Liver (tissue), 3 donors: ENCODE results near the gene SLC12A6.

Source experiments
- JUND ChIP-seq, 2 donors: IDR thresholded peaks; 2 replicates each; pipeline ENCODE4 v1.6.1; 2016; ENCODE audit warnings: antibody characterized with exemption in 2 of 2
- RAD21 ChIP-seq, 2 donors: IDR thresholded peaks; 2 replicates each; pipeline ENCODE4 v1.6.1; 2016; ENCODE audit warnings: antibody characterized with exemption in 2 of 2, mild to moderate bottlenecking in 2 of 2
- SP1 ChIP-seq: IDR thresholded peaks from 2 replicates; pipeline ENCODE4 v1.6.1; 2018; ENCODE audit warnings: antibody characterized with exemption, mild to moderate bottlenecking
- TF ChIP-seq, protein P1 (sequence below): fragments of 150-350 bp; IDR thresholded peaks from 2 replicates; pipeline ENCODE4 v1.5.1; 2017; ENCODE audit warnings: improper control_type of control experiment, low read depth, low read length; ENCODE audit not compliant: missing input control
- TF ChIP-seq, protein P2 (sequence below): IDR thresholded peaks from 2 replicates; pipeline ENCODE4 v1.6.1; 2016; ENCODE audit warnings: antibody characterized with exemption
- TF ChIP-seq, protein P3 (sequence below): IDR thresholded peaks from 2 replicates; pipeline ENCODE4 v1.6.1; 2016; ENCODE audit warnings: antibody characterized with exemption
- donor health status: healthy.
- donor health status: healthy.

DNA sequence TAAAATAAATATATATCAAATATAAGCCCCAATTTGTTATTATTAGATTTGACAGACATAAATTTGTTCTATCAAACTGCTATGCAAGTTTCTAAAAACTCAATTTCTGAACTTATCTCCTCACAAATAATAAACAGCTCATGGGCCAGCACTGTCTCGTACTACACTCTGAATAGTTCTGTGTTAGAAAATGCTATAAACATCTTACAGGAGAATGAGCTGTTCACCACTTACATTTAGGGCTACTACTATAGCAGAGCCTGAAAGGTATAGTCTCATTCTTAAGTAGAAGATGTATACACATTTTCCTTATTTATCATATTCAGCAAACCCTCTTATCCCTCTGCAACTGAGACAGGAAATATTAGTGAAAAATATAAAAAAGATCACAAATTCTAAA lies 12.6 kb downstream of the SLC12A6 start:
- no peak for TF ChIP-seq SP1
- TF ChIP-seq, protein P1, sequence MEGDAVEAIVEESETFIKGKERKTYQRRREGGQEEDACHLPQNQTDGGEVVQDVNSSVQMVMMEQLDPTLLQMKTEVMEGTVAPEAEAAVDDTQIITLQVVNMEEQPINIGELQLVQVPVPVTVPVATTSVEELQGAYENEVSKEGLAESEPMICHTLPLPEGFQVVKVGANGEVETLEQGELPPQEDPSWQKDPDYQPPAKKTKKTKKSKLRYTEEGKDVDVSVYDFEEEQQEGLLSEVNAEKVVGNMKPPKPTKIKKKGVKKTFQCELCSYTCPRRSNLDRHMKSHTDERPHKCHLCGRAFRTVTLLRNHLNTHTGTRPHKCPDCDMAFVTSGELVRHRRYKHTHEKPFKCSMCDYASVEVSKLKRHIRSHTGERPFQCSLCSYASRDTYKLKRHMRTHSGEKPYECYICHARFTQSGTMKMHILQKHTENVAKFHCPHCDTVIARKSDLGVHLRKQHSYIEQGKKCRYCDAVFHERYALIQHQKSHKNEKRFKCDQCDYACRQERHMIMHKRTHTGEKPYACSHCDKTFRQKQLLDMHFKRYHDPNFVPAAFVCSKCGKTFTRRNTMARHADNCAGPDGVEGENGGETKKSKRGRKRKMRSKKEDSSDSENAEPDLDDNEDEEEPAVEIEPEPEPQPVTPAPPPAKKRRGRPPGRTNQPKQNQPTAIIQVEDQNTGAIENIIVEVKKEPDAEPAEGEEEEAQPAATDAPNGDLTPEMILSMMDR, result no peak
- TF ChIP-seq, protein P2, sequence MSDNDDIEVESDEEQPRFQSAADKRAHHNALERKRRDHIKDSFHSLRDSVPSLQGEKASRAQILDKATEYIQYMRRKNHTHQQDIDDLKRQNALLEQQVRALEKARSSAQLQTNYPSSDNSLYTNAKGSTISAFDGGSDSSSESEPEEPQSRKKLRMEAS, result no peak
- TF ChIP-seq RAD21 (IDR thresholded peaks at IDR 0.05), result no peak
- no peak for TF ChIP-seq JUND (IDR thresholded peaks at IDR 0.05)
- TF ChIP-seq, protein P3, sequence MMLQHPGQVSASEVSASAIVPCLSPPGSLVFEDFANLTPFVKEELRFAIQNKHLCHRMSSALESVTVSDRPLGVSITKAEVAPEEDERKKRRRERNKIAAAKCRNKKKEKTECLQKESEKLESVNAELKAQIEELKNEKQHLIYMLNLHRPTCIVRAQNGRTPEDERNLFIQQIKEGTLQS, result no peak
